K562 (cell line): ENCODE data around the gene UNC45A. TPM values are rescaled to one million over a fixed set of nuclear protein-coding genes. Genes with fewer than 3 reads are reported as not detected.

ENCODE experiments used
- BACH1 ChIP-seq: fragments of 200-800 bp; sonication (Bioruptor generic); IDR thresholded peaks from 2 replicates; pipeline ENCODE4 v1.6.1; 2016; ENCODE audit warnings: missing genetic modification characterization, missing compliant biosample characterization
- BMI1 ChIP-seq: fragments of 150-350 bp; IDR thresholded peaks from 2 replicates; pipeline ENCODE4 v1.6.1; 2014; ENCODE audit warnings: low read length
- CBX5 ChIP-seq: IDR thresholded peaks from 2 replicates; pipeline ENCODE4 v1.6.1; 2014; ENCODE audit warnings: low read depth, borderline replicate concordance
- CC2D1A ChIP-seq: fragments of 450-650 bp; IDR thresholded peaks from 2 replicates; pipeline ENCODE4 v1.6.1; 2017; ENCODE audit warnings: mild to moderate bottlenecking
- CEBPB ChIP-seq: fragments of 450-650 bp; IDR thresholded peaks from 2 replicates; pipeline ENCODE4 v1.6.1; 2016; ENCODE audit warnings: missing genetic modification characterization, missing compliant biosample characterization
- CEBPG ChIP-seq, 3 experiments: fragments of 200-800 bp in 1 of 3; sonication (Bioruptor generic) in 1 of 3; sonication (generic) in 1 of 3; formaldehyde crosslinking in 1 of 3; IDR thresholded peaks in 2 of 3; conservative IDR thresholded peaks in 1 of 3; 2 replicates each; pipeline versions ENCODE4 v1.6.1 to v1.8.0; 2016 to 2022; ENCODE audit warnings: missing compliant biosample characterization in 2 of 3, missing genetic modification characterization in 2 of 3, mild to moderate bottlenecking in 1 of 3, missing genetic modification reagents in 1 of 3
- ILK ChIP-seq: fragments of 450-650 bp; IDR thresholded peaks from 2 replicates; pipeline ENCODE4 v1.6.1; 2016; ENCODE audit warnings: missing genetic modification characterization, low read depth, mild to moderate bottlenecking, missing compliant biosample characterization, moderate library complexity, borderline replicate concordance
- LCOR ChIP-seq: sonication (generic); formaldehyde crosslinking; IDR thresholded peaks from 2 replicates; pipeline ENCODE4 v1.8.0; 2022; ENCODE audit warnings: mild to moderate bottlenecking, missing genetic modification reagents
- LEF1 ChIP-seq: fragments of 450-650 bp; IDR thresholded peaks from 2 replicates; pipeline ENCODE4 v1.6.1; 2016; ENCODE audit warnings: mild to moderate bottlenecking
- MEF2A ChIP-seq: IDR thresholded peaks from 2 replicates; pipeline ENCODE4 v1.6.1; 2011; ENCODE audit warnings: low read depth, mild to moderate bottlenecking, low read length, moderate library complexity; ENCODE audit not compliant: control insufficient read depth
- NCOA2 ChIP-seq, 2 experiments: fragments of 450-650 bp; IDR thresholded peaks; 2 replicates each; pipeline ENCODE4 v1.6.1; 2018; ENCODE audit warnings: mild to moderate bottlenecking in 2 of 2, moderate library complexity in 1 of 2; ENCODE audit not compliant: partially characterized antibody in 2 of 2
- NFIC ChIP-seq: fragments of 450-650 bp; IDR thresholded peaks from 2 replicates; pipeline ENCODE4 v1.6.1; 2017; ENCODE audit warnings: mild to moderate bottlenecking, inconsistent platforms
- NRF1 ChIP-seq, 2 experiments: fragments of 450-650 bp; IDR thresholded peaks in 1 of 2; conservative IDR thresholded peaks in 1 of 2; 2 replicates each; pipeline ENCODE4 v1.6.1; 2014; ENCODE audit warnings: mild to moderate bottlenecking in 2 of 2
- POLR2AphosphoS5 ChIP-seq: IDR thresholded peaks from 2 replicates; pipeline ENCODE4 v1.6.1; 2011; ENCODE audit warnings: mild to moderate bottlenecking, low read depth, low read length, moderate library complexity; ENCODE audit not compliant: control insufficient read depth, insufficient read depth
- PPARD ChIP-seq: fragments of 250-450 bp; sonication (Bioruptor Pico); IDR thresholded peaks from 2 replicates; pipeline ENCODE4 v1.8.0; 2022; ENCODE audit warnings: inconsistent platforms, mild to moderate bottlenecking, moderate library complexity
- SOX6 ChIP-seq: fragments of 450-650 bp; IDR thresholded peaks from 2 replicates; pipeline ENCODE4 v1.6.1; 2014; ENCODE audit warnings: mild to moderate bottlenecking
- SRSF3 ChIP-seq: fragments of 200-400 bp; formaldehyde crosslinking; IDR thresholded peaks from 2 replicates; pipeline ENCODE4 v1.6.1; 2016; ENCODE audit warnings: mild to moderate bottlenecking, low read length, moderate library complexity; ENCODE audit not compliant: insufficient read depth
- TBP ChIP-seq: optimal IDR thresholded peaks from 2 replicates; pipeline ENCODE3; 2011; ENCODE audit warnings: low read depth, low read length, improper control_type of control experiment
- ZNF277 ChIP-seq: fragments of 250-450 bp; sonication (Bioruptor Pico); IDR thresholded peaks from 2 replicates; pipeline ENCODE4 v1.8.0; 2022; ENCODE audit warnings: inconsistent platforms, mild to moderate bottlenecking, moderate library complexity, borderline replicate concordance
- ZNF639 ChIP-seq, 2 experiments: fragments of 200-800 bp in 1 of 2; sonication (Bioruptor generic) in 1 of 2; sonication (generic) in 1 of 2; formaldehyde crosslinking in 1 of 2; IDR thresholded peaks in 1 of 2; conservative IDR thresholded peaks in 1 of 2; 2 replicates each; pipeline versions ENCODE4 v1.5.0 to v1.6.1; 2016 to 2020; ENCODE audit warnings: missing compliant biosample characterization in 1 of 2, missing genetic modification characterization in 1 of 2, missing genetic modification reagents in 1 of 2
- polyA plus RNA-seq, 8 experiments: library from polyadenylated mRNA; depleted of rRNA in 4 of 8; stranded (reverse) in 5 of 8; unstranded in 3 of 8; fragments of >200 nt; fragmentation: Nextera tagmentation in 2 of 8; fragmentation: Illumina TruSeq in 1 of 8; extraction: Ambion mirVana in 2 of 8; extraction: Trizol in 1 of 8; gene quantifications; 2 replicates each; pipeline versions ENCODE4 v1.2.1 to v1.2.3, GENCODE V29; 2011 to 2014; ENCODE audit warnings: inconsistent platforms in 1 of 8, missing spikeins in 1 of 8
- total RNA-seq, 7 experiments: library from RNA; depleted of rRNA in 6 of 7; stranded (reverse); fragments of >200 nt in 6 of 7; fragmentation: Illumina TruSeq in 2 of 7; extraction: Trizol in 2 of 7; gene quantifications; 2 replicates each; pipeline versions ENCODE4 v1.2.1 to v1.2.3, GENCODE V29; 2011 to 2021; ENCODE audit warnings: low replicate concordance in 1 of 7
- TF ChIP-seq, protein P1 (sequence below): fragments of 250-450 bp; sonication (Bioruptor Pico); IDR thresholded peaks from 2 replicates; pipeline ENCODE4 v1.4.0; 2020; ENCODE audit warnings: mild to moderate bottlenecking, moderate library complexity

The UNC45A gene
- total and polyA plus RNA-seq, 9 of the 15 experiments (the other 6 are each of a cell fraction or from before 2014, with no cell fraction given) = 22.4 to 79.3 (median 43.7) TPM

- TF ChIP-seq CC2D1A (peak; percentile 99), ILK (tag) (no peak), CEBPG (CRISPR knock-in tag; IDR thresholded peaks at IDR 0.05) (no peak), CEBPG (tag; conservative IDR thresholded peaks at IDR 0.05 in 1 of 2, IDR thresholded peaks at IDR 0.05 in 1 of 2) (peak in 1 of 2 experiments; percentile 26; a peak in 1 of 4 replicates), TBP (no peak), SRSF3 (no peak), ZNF277 (CRISPR knock-in tag) (no peak), ZNF639 (CRISPR knock-in tag; conservative IDR thresholded peaks at IDR 0.05 in 1 of 2, IDR thresholded peaks at IDR 0.05 in 1 of 2) (peak in 1 of 2 experiments; percentile 93; a peak in 2 of 4 replicates), NCOA2 (IDR thresholded peaks at IDR 0.05; ENCODE audit: partially characterized antibody in 2 of 2) (peak in 1 of 2 experiments; percentile 90), NFIC (peak; percentile 98), SOX6 (peak; percentile 99), BMI1 (no peak), NRF1 (conservative IDR thresholded peaks at IDR 0.05 in 1 of 2, IDR thresholded peaks at IDR 0.05 in 1 of 2) (no peak), LCOR (CRISPR knock-in tag) (peak; percentile 66), POLR2AphosphoS5 (peak; percentile 98), PPARD (CRISPR knock-in tag) (no peak), CBX5 (no peak), CEBPB (tag) (peak; percentile 83), LEF1 (peak; percentile 97), MEF2A (0 out of 2 replicates have a peak, but pooled peaks have one; percentile 32), BACH1 (tag) (peak; percentile 76; the same call in 1 of the 2 replicates)
- TF ChIP-seq, protein P1, sequence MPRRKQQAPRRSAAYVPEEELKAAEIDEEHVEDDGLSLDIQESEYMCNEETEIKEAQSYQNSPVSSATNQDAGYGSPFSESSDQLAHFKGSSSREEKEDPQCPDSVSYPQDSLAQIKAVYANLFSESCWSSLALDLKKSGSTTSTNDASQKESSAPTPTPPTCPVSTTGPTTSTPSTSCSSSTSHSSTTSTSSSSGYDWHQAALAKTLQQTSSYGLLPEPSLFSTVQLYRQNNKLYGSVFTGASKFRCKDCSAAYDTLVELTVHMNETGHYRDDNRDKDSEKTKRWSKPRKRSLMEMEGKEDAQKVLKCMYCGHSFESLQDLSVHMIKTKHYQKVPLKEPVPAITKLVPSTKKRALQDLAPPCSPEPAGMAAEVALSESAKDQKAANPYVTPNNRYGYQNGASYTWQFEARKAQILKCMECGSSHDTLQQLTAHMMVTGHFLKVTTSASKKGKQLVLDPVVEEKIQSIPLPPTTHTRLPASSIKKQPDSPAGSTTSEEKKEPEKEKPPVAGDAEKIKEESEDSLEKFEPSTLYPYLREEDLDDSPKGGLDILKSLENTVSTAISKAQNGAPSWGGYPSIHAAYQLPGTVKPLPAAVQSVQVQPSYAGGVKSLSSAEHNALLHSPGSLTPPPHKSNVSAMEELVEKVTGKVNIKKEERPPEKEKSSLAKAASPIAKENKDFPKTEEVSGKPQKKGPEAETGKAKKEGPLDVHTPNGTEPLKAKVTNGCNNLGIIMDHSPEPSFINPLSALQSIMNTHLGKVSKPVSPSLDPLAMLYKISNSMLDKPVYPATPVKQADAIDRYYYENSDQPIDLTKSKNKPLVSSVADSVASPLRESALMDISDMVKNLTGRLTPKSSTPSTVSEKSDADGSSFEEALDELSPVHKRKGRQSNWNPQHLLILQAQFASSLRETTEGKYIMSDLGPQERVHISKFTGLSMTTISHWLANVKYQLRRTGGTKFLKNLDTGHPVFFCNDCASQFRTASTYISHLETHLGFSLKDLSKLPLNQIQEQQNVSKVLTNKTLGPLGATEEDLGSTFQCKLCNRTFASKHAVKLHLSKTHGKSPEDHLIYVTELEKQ (CRISPR knock-in tag) = 0 out of 2 replicates have a peak, but pooled peaks have one; percentile 13
Observed at GRCh38 chr15:90901175-90902039, 33.7 kb upstream of the UNC45A start (continued).
